Activated CD4-positive, alpha-beta T cell treated with anti-CD3 and anti-CD28 coated beads for 4 hours (primary cell): Measurements from ENCODE around the gene IFNAR1.
"Not testable (repeated sequence)": the region's sequence is repeated elsewhere in the genome, so short reads cannot be mapped to it uniquely, and the experiment has no call there.

ENCODE experiments used
- DNase-seq, 2 donors: peaks; one replicate each; pipeline ENCODE4 v3.0.0-alpha.2; 2020

The IFNAR1 gene

GRCh38 chr21:33350676-33351075 is 25.9 kb downstream of the IFNAR1 start:
- no peak for DNase-seq

GRCh38 chr21:33355355-33355754 is 30.6 kb downstream of the IFNAR1 start:
- DNase-seq = no peak

- DNase-seq = no peak
Measured at GRCh38 chr21:33355996-33356395, 31.2 kb downstream of the IFNAR1 start.

GRCh38 chr21:33357177-33357576 is 32.4 kb downstream of the IFNAR1 start:
- no peak for DNase-seq

GRCh38 chr21:33359446-33359845 is 34.7 kb downstream of the IFNAR1 start:
- DNase-seq = no peak

GRCh38 chr21:33360281-33360680 is 35.5 kb downstream of the IFNAR1 start:
- DNase-seq = no peak

GRCh38 chr21:33360881-33361602 is 36.3 kb downstream of the IFNAR1 start:
- peak; percentile 85 to 93 for DNase-seq

GRCh38 chr21:33362044-33362555 is 37.3 kb downstream of the IFNAR1 start:
- peak; percentile 59 to 62 for DNase-seq

- not testable (repeated sequence) for DNase-seq
Measured at GRCh38 chr21:33363911-33364609, 39.3 kb downstream of the IFNAR1 start.

- no peak for DNase-seq
Measured at GRCh38 chr21:33364830-33365229, 40.1 kb downstream of the IFNAR1 start.

- DNase-seq = no peak
Measured at GRCh38 chr21:33367309-33367973, 42.7 kb downstream of the IFNAR1 start.

- DNase-seq = no peak
Measured at GRCh38 chr21:33368124-33368523, 43.4 kb downstream of the IFNAR1 start.

- DNase-seq = no peak
Measured at GRCh38 chr21:33368576-33368975, 43.8 kb downstream of the IFNAR1 start.

- no peak for DNase-seq
Measured at GRCh38 chr21:33369586-33369985, 44.8 kb downstream of the IFNAR1 start.

GRCh38 chr21:33370305-33370704 is 45.5 kb downstream of the IFNAR1 start:
- no peak for DNase-seq

GRCh38 chr21:33371366-33371765 is 46.6 kb downstream of the IFNAR1 start:
- DNase-seq = no peak

GRCh38 chr21:33372582-33372981 is 47.8 kb downstream of the IFNAR1 start:
- no peak for DNase-seq

GRCh38 chr21:33373451-33373850 is 48.7 kb downstream of the IFNAR1 start:
- DNase-seq = no peak

- DNase-seq = no peak
Measured at GRCh38 chr21:33374080-33374449, 49.3 kb downstream of the IFNAR1 start.

- DNase-seq = peak; percentile 52 to 64
Measured at GRCh38 chr21:33374450-33375096, 49.8 kb downstream of the IFNAR1 start.

- DNase-seq = no peak
Measured at GRCh38 chr21:33375101-33375644, 50.4 kb downstream of the IFNAR1 start.

GRCh38 chr21:33377221-33377920 is 52.6 kb downstream of the IFNAR1 start:
- no peak for DNase-seq
